ENCODE results near the gene VPS8.

- TF ChIP-seq, protein P1, sequence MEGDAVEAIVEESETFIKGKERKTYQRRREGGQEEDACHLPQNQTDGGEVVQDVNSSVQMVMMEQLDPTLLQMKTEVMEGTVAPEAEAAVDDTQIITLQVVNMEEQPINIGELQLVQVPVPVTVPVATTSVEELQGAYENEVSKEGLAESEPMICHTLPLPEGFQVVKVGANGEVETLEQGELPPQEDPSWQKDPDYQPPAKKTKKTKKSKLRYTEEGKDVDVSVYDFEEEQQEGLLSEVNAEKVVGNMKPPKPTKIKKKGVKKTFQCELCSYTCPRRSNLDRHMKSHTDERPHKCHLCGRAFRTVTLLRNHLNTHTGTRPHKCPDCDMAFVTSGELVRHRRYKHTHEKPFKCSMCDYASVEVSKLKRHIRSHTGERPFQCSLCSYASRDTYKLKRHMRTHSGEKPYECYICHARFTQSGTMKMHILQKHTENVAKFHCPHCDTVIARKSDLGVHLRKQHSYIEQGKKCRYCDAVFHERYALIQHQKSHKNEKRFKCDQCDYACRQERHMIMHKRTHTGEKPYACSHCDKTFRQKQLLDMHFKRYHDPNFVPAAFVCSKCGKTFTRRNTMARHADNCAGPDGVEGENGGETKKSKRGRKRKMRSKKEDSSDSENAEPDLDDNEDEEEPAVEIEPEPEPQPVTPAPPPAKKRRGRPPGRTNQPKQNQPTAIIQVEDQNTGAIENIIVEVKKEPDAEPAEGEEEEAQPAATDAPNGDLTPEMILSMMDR (IDR thresholded peaks at IDR 0.05) = no peak
- TF ChIP-seq POLR2A (IDR thresholded peaks at IDR 0.05) = no peak
Measured at GRCh38 chr3:185066251-185066650, 254.3 kb downstream of the VPS8 start.
